ENCODE results near the gene RFX8.
A peak's percentile ranks its signal among the peaks of the same experiment; 100 is the strongest.

The RFX8 gene

GRCh38 chr2:101440127-101440738 lies 34.7 kb downstream of the RFX8 start:
- Histone ChIP-seq H3K4me3 (ENCODE audit: low read depth, low read length) (no peak overlapping the region), H3K4me1 (ENCODE audit: control insufficient read depth, insufficient read depth, low read length) (no peaks in the 10 kb centered on the region), H3K9me3 (ENCODE audit: control insufficient read depth, insufficient read depth, low read depth, low read length) (no peaks in the 10 kb centered on the region), H3K36me3 (ENCODE audit: control insufficient read depth in 2 of 2, insufficient read depth in 1 of 2, low read length in 2 of 2) (no peaks in the 10 kb centered on the region), H3K27ac (ENCODE audit: extremely low read depth, low read depth, low read length) (no peak overlapping the region)
- POLR2A ChIA-PET, result interaction anchor here (0.6 kb wide), 1 partner anchor 876 kb away, joined by 4 read pairs; no protein-coding TSS in a partner anchor
- TF ChIP-seq ZNF785 (tag by site-specific recombination; IDR thresholded peaks at IDR 0.05) (no peak), ZNF521 (tag by site-specific recombination; IDR thresholded peaks at IDR 0.05) (no peak), ZNF223 (tag by site-specific recombination; IDR thresholded peaks at IDR 0.05) (no peak), ZSCAN4 (tag by site-specific recombination; IDR thresholded peaks at IDR 0.05) (no peak), ZNF184 (tag by site-specific recombination; IDR thresholded peaks at IDR 0.05) (no peak), ZNF623 (tag by site-specific recombination; IDR thresholded peaks at IDR 0.05) (no peak), ZNF155 (tag by site-specific recombination; IDR thresholded peaks at IDR 0.05) (no peak), SCRT2 (tag by site-specific recombination; IDR thresholded peaks at IDR 0.05) (peak; percentile 66), ZNF350 (tag by site-specific recombination; IDR thresholded peaks at IDR 0.05) (no peak), ZNF354C (tag by site-specific recombination; IDR thresholded peaks at IDR 0.05; ENCODE audit: borderline replicate concordance, low read depth) (no peak), ZNF433 (tag by site-specific recombination; IDR thresholded peaks at IDR 0.05; ENCODE audit: low read depth) (no peak), ZBTB1 (tag by site-specific recombination; IDR thresholded peaks at IDR 0.05) (no peak), ZNF416 (tag by site-specific recombination; IDR thresholded peaks at IDR 0.05) (no peak), ZNF792 (tag by site-specific recombination; IDR thresholded peaks at IDR 0.05) (no peak), ZNF777 (tag by site-specific recombination; IDR thresholded peaks at IDR 0.05; ENCODE audit: borderline replicate concordance) (no peak), TRIM28 (IDR thresholded peaks at IDR 0.05; ENCODE audit: borderline replicate concordance, low read length) (peak; percentile 75; the same call in 1 of the 2 replicates), KLF1 (tag by site-specific recombination; IDR thresholded peaks at IDR 0.05) (no peak), ZNF16 (tag by site-specific recombination; IDR thresholded peaks at IDR 0.05; ENCODE audit: low read depth) (no peak), ZIC2 (tag by site-specific recombination; IDR thresholded peaks at IDR 0.05) (peak; percentile 63), ZNF658 (tag by site-specific recombination; IDR thresholded peaks at IDR 0.05) (no peak)
- TF ChIP-seq, protein P1, sequence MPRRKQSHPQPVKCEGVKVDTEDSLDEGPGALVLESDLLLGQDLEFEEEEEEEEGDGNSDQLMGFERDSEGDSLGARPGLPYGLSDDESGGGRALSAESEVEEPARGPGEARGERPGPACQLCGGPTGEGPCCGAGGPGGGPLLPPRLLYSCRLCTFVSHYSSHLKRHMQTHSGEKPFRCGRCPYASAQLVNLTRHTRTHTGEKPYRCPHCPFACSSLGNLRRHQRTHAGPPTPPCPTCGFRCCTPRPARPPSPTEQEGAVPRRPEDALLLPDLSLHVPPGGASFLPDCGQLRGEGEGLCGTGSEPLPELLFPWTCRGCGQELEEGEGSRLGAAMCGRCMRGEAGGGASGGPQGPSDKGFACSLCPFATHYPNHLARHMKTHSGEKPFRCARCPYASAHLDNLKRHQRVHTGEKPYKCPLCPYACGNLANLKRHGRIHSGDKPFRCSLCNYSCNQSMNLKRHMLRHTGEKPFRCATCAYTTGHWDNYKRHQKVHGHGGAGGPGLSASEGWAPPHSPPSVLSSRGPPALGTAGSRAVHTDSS (tag by site-specific recombination; IDR thresholded peaks at IDR 0.05), result no peak
- TF ChIP-seq, protein P2, sequence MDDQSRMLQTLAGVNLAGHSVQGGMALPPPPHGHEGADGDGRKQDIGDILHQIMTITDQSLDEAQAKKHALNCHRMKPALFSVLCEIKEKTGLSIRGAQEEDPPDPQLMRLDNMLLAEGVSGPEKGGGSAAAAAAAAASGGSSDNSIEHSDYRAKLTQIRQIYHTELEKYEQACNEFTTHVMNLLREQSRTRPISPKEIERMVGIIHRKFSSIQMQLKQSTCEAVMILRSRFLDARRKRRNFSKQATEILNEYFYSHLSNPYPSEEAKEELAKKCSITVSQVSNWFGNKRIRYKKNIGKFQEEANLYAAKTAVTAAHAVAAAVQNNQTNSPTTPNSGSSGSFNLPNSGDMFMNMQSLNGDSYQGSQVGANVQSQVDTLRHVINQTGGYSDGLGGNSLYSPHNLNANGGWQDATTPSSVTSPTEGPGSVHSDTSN (CRISPR knock-in tag; IDR thresholded peaks at IDR 0.05), result no peak
- TF ChIP-seq, protein P3, sequence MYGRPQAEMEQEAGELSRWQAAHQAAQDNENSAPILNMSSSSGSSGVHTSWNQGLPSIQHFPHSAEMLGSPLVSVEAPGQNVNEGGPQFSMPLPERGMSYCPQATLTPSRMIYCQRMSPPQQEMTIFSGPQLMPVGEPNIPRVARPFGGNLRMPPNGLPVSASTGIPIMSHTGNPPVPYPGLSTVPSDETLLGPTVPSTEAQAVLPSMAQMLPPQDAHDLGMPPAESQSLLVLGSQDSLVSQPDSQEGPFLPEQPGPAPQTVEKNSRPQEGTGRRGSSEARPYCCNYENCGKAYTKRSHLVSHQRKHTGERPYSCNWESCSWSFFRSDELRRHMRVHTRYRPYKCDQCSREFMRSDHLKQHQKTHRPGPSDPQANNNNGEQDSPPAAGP (tag by site-specific recombination; IDR thresholded peaks at IDR 0.05), result no peak
- CTCF ChIA-PET, result no interaction called here

All from HEK293 (cell line).